ENCODE measurements around the gene UFL1.
"Not testable (repeated sequence)": the region's sequence is repeated elsewhere in the genome, so short reads cannot be mapped to it uniquely, and the experiment has no call there.

UFL1 gene

GRCh38 chr6:96521644-96522464, at the start of gene UFL1:
TSS of gene UFL1 (plus strand) at chr6:96521806. CDS start at chr6:96521874, 68 bp downstream.
- peak; percentile 93 for DNase-seq (ENCODE audit: low spot score)

GRCh38 chr6:96472291-96472690, 49.3 kb upstream of the UFL1 start:
- DNase-seq (ENCODE audit: low spot score) = not testable (repeated sequence)

- DNase-seq (ENCODE audit: low spot score) = no peak
Measured at GRCh38 chr6:96478695-96479094, 42.9 kb upstream of the UFL1 start.

GRCh38 chr6:96491926-96492325, 29.7 kb upstream of the UFL1 start:
- DNase-seq (ENCODE audit: low spot score) = no peak

- DNase-seq (ENCODE audit: low spot score) = no peak
Measured at GRCh38 chr6:96499781-96500180, 21.8 kb upstream of the UFL1 start.

- no peak for DNase-seq (ENCODE audit: low spot score)
Measured at GRCh38 chr6:96502915-96503314, 18.7 kb upstream of the UFL1 start.

GRCh38 chr6:96505363-96505762, 16.2 kb upstream of the UFL1 start:
- DNase-seq (ENCODE audit: low spot score) = no peak

GRCh38 chr6:96509281-96509680, 12.3 kb upstream of the UFL1 start:
- no peak for DNase-seq (ENCODE audit: low spot score)

GRCh38 chr6:96520171-96521115, 1.2 kb upstream of the UFL1 start:
- no peak for DNase-seq (ENCODE audit: low spot score)

- DNase-seq (ENCODE audit: low spot score) = no peak
Measured at GRCh38 chr6:96521306-96521643, 331 bp upstream of the UFL1 start.

GRCh38 chr6:96522465-96523009, 931 bp downstream of the UFL1 start:
- peak; percentile 37 for DNase-seq (ENCODE audit: low spot score)

GRCh38 chr6:96528193-96528592, 6.6 kb downstream of the UFL1 start:
- no peak for DNase-seq (ENCODE audit: low spot score)

- no peak for DNase-seq (ENCODE audit: low spot score)
Measured at GRCh38 chr6:96532399-96532798, 10.8 kb downstream of the UFL1 start.

GRCh38 chr6:96537726-96538125, 16.1 kb downstream of the UFL1 start:
- no peak for DNase-seq (ENCODE audit: low spot score)

GRCh38 chr6:96542702-96543101, 21.1 kb downstream of the UFL1 start:
- DNase-seq (ENCODE audit: low spot score) = no peak

GRCh38 chr6:96545882-96546281, 24.3 kb downstream of the UFL1 start:
- no peak for DNase-seq (ENCODE audit: low spot score)

GRCh38 chr6:96547654-96548053, 26.0 kb downstream of the UFL1 start:
- DNase-seq (ENCODE audit: low spot score) = no peak

- DNase-seq (ENCODE audit: low spot score) = no peak
Measured at GRCh38 chr6:96554558-96554957, 33.0 kb downstream of the UFL1 start.

- DNase-seq (ENCODE audit: low spot score) = not testable (repeated sequence)
Measured at GRCh38 chr6:96559740-96560139, 38.1 kb downstream of the UFL1 start.

- DNase-seq (ENCODE audit: low spot score) = no peak
Measured at GRCh38 chr6:96562886-96563285, 41.3 kb downstream of the UFL1 start, which contains the start of gene FHL5. TSS of gene FHL5 (plus strand) at chr6:96563128. CDS start at chr6:96603614, 40,486 bp downstream.

GRCh38 chr6:96563853-96564252, 42.2 kb downstream of the UFL1 start:
- DNase-seq (ENCODE audit: low spot score) = peak; percentile 9

GRCh38 chr6:96570053-96570452, 48.4 kb downstream of the UFL1 start:
- no peak for DNase-seq (ENCODE audit: low spot score)

GRCh38 chr6:96571551-96571950, 49.9 kb downstream of the UFL1 start:
- DNase-seq (ENCODE audit: low spot score) = no peak

All from activated CD4-positive, alpha-beta T cell treated with anti-CD3 and anti-CD28 coated beads, Interleukin-2, Interleukin-4, amounts not matched to agents 100 ng/mL and 50 ng/mL, durations not matched to agents 16 hours and 8 hours (primary cell).